Embryonic facial prominence (tissue), 1 donor: ENCODE measurements around the gene GTF2F2.
"Not testable (repeated sequence)": the region's sequence is repeated elsewhere in the genome, so short reads cannot be mapped to it uniquely, and the experiment has no call there.

Experiments used
- DNase-seq: peaks from one replicate; pipeline ENCODE4 v3.0.0-alpha.2; 2016; ENCODE audit errors: extremely low spot score

GTF2F2 gene

DNA sequence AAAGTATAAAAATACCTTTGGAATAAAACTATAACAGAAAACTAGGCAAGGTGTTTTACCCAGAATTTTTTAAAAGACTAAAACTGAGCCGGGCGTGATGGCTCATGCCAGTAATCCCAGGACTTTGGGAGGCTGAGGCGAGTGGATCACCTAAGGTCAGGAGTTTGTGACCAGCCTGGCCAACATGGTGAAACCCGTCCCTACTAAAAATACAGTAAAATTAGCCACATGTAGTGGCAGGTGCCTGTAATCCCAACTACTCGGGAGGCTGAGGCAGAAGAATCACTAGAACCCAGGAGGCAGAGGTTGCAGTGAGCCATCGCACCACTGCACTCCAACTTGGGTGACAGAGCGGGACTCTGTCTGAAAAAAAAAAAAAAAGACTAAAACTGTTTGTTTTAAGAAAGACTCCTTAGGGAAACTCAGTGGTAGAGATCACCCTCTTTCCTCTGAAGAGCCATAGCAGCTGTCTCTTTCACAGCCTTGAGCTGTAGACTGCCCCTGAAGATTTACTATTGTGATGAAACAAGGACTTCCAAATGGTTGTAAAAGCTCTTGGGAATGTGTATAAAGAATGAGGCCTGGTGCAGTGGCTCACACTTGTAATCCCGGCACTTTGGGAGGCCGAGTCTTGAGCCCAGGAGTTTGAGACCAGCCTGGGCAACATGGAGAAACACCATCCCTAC is 95.2 kb downstream of the GTF2F2 start:
- DNase-seq, result no peak

DNA sequence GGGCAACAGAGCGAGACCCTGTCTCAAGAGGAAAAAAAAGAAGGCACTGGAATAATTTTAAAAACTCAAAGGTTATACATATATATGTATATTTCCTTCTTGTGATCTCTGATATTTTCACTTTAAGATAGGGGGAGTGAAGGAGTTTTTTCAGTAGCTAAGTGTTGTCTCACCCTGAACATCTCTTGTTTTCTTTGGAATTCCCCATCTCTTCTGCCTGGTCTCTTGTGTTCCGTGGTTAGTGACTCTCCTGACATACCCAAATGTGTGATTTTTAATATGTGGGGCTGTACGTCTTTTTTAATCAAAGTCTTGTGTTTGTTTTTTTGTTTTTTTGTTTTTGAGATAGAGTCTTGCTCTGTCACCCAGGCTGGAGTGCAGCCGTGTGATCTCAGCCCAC is 95.9 kb downstream of the GTF2F2 start:
- no peak for DNase-seq

DNA sequence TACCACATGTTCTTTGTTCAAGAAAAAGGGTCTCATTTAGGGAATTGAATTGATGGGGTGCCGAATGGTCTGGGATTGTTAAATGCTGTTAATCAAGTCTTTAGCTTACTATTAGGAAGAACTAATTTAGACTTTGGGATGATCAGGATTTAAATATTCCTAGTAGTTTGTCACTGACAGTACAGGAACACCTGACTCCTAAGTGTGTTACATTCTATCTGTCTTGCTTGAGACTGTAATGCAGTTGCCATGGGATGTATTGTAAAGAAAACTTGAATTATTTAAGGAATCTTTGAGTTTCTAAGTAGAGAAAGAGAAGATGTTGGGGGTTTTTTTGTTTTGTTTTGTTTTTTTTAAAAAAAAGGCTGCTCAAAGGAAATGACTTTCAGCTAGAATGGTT is 98.4 kb downstream of the GTF2F2 start:
- no peak for DNase-seq

DNA sequence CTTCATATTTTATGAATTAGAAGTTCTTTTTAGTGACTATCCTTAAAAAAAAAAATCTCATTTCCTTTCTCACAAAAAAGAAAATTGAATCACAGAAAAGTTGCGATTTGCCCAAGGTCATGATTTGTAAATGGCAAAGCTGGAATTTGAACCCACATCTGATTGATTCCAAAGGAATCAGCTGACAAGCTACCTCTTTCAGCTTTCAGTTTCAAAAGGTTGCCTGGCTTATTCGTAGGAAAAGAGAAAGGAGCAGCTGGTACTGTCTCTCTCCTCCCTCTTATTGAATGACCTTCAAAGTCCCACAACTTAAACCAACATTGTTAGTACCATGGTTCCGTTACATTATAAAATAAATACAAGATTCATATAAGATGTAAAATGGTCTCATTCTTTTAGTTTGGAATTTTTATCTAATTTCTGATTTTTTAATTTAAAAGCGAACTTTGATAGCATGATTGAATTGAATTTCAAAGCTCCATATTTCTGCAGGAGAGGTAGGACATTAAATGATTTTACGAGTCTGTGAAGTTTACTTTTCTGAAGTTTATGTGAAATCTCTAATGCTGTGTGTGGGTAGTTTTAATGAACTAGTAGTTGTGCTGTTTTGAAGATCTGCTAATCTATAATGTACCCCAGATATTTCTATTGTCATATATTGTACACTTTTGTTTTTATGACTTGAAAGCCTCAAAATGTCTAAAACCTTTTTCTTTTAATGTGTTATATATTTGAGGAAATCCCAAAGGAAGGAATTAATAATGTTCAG is 99.0 kb downstream of the GTF2F2 start:
- DNase-seq, result no peak

DNA sequence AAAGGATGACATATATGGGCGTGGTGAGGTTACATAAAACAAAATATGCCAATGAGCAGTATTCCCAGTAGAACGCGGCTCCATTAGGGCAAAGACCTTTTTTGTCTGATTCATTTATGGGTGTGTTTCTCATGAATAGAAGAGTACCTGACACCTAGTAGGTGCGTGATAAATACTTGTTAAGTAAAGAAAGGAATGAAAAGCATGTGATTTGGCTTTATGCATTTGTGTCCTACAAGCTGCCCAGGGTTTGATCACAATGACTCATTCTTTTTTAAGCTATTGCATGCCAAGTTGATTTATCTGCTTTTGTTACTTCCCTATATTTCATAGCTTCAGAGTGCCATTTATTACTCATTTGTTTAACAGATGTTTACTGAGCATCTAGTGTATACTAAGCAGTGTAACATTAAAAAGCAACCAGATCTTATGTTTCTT is 99.6 kb downstream of the GTF2F2 start:
- DNase-seq, result no peak

DNA sequence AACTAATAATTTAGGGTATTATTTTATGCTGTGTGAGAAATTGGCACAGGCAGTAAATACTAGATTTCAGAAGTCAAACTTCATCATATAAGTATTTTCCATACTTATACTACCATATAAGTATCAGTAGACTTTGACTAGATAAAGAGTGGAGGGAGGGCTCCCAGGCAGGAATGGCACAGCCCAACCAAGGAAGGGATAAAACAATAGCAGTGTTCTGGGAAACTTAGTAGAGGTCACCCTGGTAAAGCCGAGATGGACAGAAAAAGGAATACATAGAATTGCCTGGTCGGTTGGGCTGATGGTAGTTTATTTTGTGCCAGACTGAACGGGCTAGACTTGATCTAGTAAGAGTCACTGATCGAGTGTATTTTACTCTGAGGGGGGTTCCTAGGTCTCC is 100.1 kb downstream of the GTF2F2 start:
- DNase-seq, result no peak

DNA sequence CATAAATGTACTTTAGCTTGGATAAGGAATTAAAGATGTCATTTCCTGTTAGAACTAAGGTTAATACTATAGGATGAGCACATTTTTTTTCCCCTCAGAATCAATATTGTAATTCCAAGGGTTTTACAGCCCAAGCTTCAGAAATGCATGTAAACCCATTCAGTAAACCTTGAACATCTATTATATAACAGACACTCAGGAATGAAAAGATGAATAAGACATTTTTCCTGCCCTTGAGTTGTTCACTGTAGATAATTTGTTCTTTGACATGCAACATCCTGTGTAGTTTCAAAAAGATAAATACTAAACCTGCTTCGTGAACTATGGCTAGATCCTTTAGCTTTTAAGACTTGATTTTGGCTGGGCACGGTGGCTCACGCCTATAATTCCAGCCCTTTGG is 102.2 kb downstream of the GTF2F2 start:
- no peak for DNase-seq

DNA sequence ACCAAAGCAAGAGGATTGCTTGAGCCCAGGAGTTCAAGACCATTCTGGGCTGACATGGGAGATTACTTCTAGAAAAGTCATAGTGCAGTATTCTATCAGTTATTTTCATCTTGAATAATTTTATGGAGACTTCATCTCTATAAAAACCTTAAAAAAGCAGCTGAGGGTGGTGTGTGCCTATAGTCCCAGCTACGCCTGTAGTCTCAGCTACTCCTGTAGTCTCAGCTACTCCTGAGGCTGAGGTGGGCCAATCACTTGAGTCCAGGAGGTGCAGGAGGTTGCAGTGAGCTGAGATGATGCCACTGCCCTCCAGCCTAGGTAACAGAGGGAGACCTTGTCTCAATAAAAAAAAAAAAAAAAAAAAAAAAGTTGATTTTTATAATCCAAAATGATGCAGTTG is 102.6 kb downstream of the GTF2F2 start:
- no peak for DNase-seq

DNA sequence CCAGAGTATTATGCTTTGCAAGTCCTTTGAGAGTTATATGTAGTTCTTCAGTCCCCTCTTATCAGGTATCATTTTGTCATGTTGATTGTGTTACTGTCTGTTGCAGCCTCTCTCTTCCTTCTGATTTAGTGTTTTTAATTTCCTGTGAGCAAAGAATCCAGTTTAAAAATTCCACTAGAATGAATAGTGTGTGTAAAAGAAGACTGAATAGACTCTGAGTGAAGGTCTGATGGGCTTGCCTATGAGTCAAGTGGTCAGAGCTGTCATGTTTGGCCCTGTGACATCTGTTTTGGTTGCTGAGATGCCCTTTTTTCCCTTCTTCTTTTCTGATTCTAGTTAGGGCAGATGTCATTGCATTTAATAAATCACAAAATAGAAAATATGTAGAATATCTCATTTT is 103.9 kb downstream of the GTF2F2 start:
- DNase-seq, result no peak

DNA sequence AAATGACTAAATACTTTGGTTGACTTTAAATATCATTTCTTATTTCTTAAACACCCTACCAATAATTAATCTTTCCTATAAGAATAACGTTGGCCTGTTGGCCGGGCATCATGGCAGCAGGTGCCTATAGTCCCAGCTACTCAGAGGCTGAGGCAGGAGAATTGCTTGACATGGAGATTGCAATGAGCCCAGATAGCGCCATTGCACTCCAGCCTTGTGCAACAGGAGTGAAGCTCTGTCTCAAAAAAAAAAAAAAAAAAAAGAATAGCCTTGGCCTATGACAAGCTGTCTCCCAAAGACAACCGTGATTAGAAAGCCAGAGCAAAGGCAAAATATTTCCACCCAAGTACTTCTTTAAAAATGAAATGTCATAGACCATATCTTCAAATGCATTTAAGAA is 105.1 kb downstream of the GTF2F2 start:
- no peak for DNase-seq

DNA sequence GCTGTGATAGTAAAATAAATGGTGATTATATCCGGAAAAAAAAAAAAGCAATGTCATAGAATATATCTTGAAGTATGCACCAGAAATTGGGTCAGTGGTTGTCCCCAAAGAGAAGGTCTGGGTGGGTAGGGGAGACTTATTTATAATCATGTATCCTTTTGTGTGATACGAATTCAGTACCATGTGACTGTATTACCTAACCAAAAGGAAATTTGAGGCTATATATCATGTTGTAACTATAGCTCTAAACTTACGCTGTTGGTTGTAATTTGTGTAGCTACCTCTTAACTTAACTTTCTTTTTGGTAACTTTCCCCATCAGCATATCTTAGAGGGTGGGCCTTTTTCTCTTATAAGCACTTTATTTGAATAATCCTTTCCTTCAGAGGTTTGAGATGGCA is 105.7 kb downstream of the GTF2F2 start:
- DNase-seq, result no peak

DNA sequence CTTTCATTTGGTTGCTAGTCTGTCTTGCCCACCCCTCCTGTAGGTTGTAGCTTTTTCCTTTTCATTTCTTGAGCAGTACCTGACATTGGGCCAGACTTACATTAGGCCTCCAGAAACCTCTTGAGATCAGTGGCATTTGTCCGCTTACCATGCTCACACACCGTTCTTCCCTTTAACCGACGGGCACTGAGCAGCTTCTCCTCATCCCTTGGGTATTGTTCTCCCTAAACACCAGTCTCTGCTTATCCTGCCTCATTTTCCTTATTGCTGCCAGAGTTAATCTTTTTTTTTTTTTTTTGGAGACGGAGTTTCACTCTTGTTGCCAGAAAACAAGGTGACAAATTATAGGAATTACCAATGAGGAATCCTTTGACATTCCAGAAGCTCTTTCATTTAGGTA is 107.7 kb downstream of the GTF2F2 start:
- no peak for DNase-seq

DNA sequence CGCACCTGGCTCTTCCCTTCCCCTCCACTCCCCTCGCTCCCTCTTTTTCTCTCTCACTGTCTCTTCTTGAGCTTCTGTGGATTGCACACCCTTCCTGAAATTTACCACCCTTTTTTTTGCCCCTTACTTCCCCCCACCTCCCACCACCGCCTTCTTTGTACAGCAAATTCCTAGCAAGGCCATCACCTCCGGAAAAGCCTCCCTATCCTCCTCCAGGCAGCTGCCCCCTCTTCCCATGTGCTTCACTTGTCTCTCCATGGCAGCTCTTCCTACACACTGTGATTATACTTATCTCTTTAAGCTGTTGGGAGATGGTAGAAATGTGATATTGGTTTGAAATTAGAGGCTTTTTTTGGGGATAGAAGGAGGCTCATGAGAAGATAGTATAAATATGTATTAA is 108.9 kb downstream of the GTF2F2 start:
- no peak for DNase-seq

DNA sequence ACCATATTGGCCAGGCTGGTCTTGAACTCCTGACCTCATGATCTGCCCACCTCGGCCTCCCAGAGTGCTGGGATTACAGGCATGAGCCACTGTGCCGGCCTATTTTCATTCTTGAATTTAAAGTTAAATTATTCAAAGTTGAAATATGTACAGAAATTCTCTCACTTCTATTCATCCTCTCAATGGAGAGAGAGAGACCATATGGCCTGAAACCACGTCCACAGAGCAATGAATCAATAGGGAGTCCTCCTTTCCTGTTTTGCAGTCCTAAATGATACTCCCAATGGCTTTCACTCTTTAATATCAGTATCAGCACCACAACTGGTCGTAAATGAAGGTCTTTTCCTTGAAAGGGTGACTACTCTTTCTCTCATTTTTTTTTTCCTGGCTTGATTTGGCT is 111.0 kb downstream of the GTF2F2 start:
- DNase-seq, result no peak

DNA sequence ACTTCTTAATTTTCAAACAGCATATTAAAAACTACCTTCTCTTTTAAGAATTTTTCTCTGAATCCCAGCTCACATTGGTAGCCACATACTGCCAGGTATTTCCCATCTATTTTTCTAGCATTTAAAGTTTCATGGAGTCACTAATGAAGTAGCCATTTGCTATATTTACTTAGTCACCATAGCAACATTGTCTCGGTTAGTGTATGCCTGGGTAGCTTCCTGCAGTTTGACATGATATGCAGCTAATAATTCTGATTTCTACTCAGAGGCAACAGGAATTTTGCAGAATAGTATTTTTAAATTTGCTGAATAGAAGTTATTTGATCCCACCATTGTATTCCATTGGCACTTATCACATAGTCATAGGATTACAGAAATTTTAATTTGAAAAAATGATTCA is 111.4 kb downstream of the GTF2F2 start:
- no peak for DNase-seq

DNA sequence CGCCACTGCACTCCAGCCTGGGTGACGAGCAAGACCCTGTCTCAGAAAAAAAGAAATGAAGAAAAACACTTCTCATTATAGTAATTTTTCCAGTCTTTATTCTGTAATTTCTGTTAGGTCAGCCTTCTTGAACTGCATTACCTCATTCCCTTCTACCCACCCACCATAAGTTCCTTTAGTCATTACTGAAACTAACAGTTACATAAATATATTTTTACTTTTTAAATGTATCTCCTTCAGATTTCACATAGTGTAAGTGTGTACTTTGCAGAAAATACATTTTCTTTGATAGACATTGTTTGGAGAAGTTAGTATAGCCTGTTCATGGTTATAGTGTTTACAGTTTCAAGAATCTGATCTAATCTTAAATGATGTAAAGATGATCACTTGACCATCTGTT is 112.3 kb downstream of the GTF2F2 start:
- no peak for DNase-seq

DNA sequence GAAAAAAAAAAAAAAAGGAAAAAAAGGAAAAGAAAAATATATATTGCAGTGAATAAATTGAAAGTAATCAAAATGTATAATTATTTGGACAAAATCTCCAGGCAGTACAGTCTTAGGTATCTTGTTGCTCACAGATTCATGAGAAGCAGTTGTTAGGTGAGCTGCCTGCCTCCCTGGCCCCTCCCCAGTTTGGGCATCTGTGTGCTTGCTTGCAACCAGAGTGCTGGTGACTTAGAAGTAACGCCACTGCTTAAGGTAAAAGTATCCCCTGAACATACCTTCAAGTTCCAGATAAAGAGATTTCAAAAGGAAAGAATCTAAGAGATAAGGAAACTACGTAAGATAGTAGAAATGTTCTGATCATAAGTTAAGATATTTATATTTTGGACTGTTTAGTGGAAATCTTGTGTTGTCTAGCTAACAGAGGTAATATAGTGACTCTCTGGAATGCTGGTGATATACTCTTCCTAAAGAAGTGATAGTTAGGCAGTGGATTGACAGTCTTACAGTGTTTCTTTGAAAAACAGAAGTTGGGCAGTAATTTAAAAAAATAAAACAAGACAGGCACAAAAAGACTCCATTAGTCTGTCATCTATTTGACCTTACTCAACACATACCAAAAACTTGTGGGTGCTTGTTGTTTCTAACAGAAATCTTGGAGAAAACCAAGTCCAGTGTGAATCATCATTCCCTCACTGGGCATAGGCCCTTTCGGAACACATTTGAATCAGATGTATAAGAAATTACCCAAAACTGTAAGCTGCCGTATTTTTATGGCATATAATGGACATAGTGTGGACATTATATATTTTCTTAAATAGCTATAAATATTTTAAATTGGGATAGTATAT is 118.9 kb downstream of the GTF2F2 start:
- DNase-seq, result no peak

DNA sequence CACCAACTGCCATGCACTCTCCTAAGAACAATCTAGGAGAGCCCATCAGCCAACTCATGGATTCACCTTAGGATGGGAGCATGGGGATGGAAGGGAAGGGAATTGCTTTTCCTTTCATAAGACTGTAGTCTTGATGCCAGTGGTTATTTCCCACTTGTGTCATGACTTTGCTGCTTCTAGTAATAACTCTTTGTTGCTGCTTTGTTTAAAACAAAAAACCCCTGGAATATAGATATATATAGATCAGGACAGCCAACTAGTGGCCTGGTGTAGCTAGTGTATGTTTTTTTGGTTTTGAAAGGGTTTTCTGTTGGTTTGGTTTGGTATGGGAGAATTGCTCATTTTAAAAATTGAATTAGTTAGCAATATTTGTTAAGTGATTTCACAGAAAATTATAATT is 119.8 kb downstream of the GTF2F2 start:
- DNase-seq, result no peak

DNA sequence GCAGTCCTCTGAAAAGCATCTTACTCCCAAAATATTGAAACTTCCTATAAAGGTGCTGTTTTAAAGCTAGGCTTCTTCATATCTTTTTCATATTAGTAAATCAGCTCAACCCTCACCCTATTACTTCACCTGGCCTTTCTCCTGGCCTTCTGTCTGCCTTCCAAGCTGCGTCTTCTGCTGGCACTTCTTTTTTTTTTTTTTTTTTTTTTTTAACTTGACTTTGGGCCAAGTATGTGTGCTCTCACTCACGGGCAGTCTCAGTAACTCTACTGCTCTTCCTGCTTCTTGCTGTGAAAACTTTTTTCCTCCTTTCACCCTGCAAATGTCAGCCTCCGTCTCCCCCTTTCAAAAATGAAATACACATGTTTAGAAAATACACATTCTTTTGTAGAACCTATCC is 121.8 kb downstream of the GTF2F2 start:
- DNase-seq, result no peak

DNA sequence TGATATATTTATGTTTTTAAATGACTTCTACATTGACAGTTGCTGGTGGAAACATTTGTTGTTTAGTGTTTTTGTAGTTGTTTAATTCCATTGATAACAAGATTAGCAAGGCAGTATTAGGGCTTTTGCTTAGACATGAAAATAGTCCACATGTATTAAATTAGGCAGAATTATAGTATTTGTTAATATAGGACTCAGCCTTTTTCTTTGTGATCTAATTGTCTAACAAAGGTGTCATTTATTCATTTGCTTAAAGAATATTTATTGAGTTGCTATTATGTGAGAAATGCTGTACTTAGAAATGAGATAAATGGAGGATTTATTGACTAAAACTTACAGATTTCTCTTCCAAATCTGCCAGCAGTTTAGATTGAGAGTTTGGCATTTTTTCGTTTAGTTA is 122.2 kb downstream of the GTF2F2 start:
- no peak for DNase-seq

DNA sequence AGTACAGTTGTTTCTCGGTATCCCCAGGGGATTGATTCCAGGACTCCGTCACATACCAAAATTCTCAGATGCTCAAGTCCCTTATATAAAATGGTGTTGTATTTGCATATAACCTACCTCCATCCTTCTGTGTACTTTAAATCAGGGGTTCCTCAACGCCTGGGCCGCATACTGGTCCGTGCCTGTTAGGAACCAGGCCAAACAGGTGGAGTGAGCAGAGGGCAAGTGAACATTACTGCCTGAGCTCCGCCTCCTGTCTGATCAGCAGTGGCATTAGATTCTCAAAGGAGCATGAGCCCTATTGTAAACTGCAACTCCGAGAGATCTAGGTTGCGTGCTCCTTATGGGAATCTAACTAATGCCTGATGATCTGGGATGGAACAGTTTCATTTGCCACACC is 122.8 kb downstream of the GTF2F2 start:
- no peak for DNase-seq

DNA sequence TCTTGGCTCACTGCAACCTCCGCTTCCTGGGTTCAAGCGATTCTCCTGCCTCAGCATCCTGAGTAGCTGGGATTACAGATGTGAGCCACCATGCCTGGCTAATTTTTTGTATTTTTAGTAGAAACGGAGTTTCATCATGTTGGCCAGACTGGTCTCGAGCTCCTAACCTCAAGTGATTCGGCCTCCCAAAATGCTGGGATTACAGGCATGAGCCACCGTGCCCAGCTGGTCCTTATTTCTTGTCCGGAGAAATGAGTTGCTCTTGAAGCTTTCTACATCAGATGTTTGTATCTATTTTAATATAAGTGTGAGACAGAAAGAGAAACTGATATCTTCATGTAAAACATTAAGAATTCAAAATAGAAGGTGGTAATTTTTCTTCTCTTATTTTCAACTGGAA is 124.4 kb downstream of the GTF2F2 start:
- not testable (repeated sequence) for DNase-seq

DNA sequence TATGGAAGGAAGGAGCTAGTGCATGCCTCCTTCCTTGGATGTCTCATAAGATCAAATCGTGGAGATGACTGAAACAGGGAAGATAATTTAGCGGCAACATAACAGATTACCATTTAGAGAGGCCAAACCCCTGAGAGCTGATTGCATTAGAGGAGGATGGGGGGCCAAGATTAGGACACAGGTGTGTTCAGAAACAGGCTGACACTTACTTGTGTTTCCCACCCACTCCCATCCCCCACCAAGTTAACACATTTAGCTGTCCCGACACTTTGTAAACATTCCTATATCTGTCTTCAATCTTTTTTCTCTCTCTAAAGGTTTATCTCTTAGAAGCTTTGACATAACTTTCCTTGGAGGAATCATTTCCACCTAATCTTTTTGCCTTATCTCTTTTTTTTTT is 129.4 kb downstream of the GTF2F2 start:
- DNase-seq, result no peak
